ENCODE results near the gene AKIRIN2. TPM values are rescaled to one million over a fixed set of nuclear protein-coding genes. Genes with fewer than 3 reads are reported as not detected.

Gene AKIRIN2
- 57.1 TPM for polyA plus RNA-seq (2013, experiment 1 of 2)
- 53.3 TPM for polyA plus RNA-seq (2013, experiment 2 of 2)

- peaks cover 4% of the 10 kb centered on the region for H3K4me1 ChIP-seq (ENCODE audit: control insufficient read depth, insufficient read depth, low read length, poor library complexity, severe bottlenecking)
- peak within 1 kb of the TSS; percentile 97 for H3K27ac ChIP-seq (ENCODE audit: low read depth, low read length, severe bottlenecking)
- H3K4me3 ChIP-seq (ENCODE audit: extremely low read depth, insufficient read depth, low read length, poor library complexity, severe bottlenecking), result peak within 1 kb of the TSS; percentile 97
- WGBS, 2 experiments (ENCODE audit: insufficient coverage in 2 of 2), result 1% methylated on average over 30 to 64 of the region's 88 CpGs
- H3K9me3 ChIP-seq (ENCODE audit: control insufficient read depth, low read length), result no peaks in the 10 kb centered on the region
- H3K36me3 ChIP-seq (ENCODE audit: control insufficient read depth, insufficient read depth, low read length), result peaks cover 12% of the 10 kb centered on the region
These were observed at the start of gene AKIRIN2 for GRCh38 chr6:87701676-87702588. Gene AKIRIN2 (minus strand): TSS chr6:87702233. CDS start chr6:87701684, 549 bp downstream.

GRCh38 chr6:87747646-87748045, 45.6 kb upstream of the AKIRIN2 start:
- Histone ChIP-seq H3K4me1 (ENCODE audit: control insufficient read depth, insufficient read depth, low read length, poor library complexity, severe bottlenecking) (no peaks in the 10 kb centered on the region), H3K36me3 (ENCODE audit: control insufficient read depth, insufficient read depth, low read length) (no peaks in the 10 kb centered on the region), H3K4me3 (ENCODE audit: extremely low read depth, insufficient read depth, low read length, poor library complexity, severe bottlenecking) (no peak overlapping the region), H3K9me3 (ENCODE audit: control insufficient read depth, low read length) (no peaks in the 10 kb centered on the region), H3K27ac (ENCODE audit: low read depth, low read length, severe bottlenecking) (no peak overlapping the region)
- 93 to 100% methylated on average over 1 of the region's 1 CpG for WGBS, 2 experiments (ENCODE audit: insufficient coverage in 2 of 2)

GRCh38 chr6:87745966-87746721, 44.1 kb upstream of the AKIRIN2 start:
- no peak overlapping the region for H3K27ac ChIP-seq (ENCODE audit: low read depth, low read length, severe bottlenecking)
- 83% methylated on average over 1 of the region's 2 CpGs; no CpG with 5 or more reads in 1 of the 2 experiments for WGBS, 2 experiments (ENCODE audit: insufficient coverage in 2 of 2)
- no peaks in the 10 kb centered on the region for H3K4me1 ChIP-seq (ENCODE audit: control insufficient read depth, insufficient read depth, low read length, poor library complexity, severe bottlenecking)
- H3K36me3 ChIP-seq (ENCODE audit: control insufficient read depth, insufficient read depth, low read length), result no peaks in the 10 kb centered on the region
- H3K9me3 ChIP-seq (ENCODE audit: control insufficient read depth, low read length), result no peaks in the 10 kb centered on the region
- H3K4me3 ChIP-seq (ENCODE audit: extremely low read depth, insufficient read depth, low read length, poor library complexity, severe bottlenecking), result no peak overlapping the region

GRCh38 chr6:87743454-87743853, 41.4 kb upstream of the AKIRIN2 start:
- no peaks in the 10 kb centered on the region for H3K9me3 ChIP-seq (ENCODE audit: control insufficient read depth, low read length)
- H3K4me1 ChIP-seq (ENCODE audit: control insufficient read depth, insufficient read depth, low read length, poor library complexity, severe bottlenecking), result no peaks in the 10 kb centered on the region
- WGBS, 2 experiments (ENCODE audit: insufficient coverage in 2 of 2), result no CpG with 5 or more reads among the region's 2 CpGs
- H3K4me3 ChIP-seq (ENCODE audit: extremely low read depth, insufficient read depth, low read length, poor library complexity, severe bottlenecking), result no peak overlapping the region
- no peak overlapping the region for H3K27ac ChIP-seq (ENCODE audit: low read depth, low read length, severe bottlenecking)
- no peaks in the 10 kb centered on the region for H3K36me3 ChIP-seq (ENCODE audit: control insufficient read depth, insufficient read depth, low read length)

- Histone ChIP-seq H3K4me3 (ENCODE audit: extremely low read depth, insufficient read depth, low read length, poor library complexity, severe bottlenecking) (no peak overlapping the region), H3K4me1 (ENCODE audit: control insufficient read depth, insufficient read depth, low read length, poor library complexity, severe bottlenecking) (no peaks in the 10 kb centered on the region), H3K9me3 (ENCODE audit: control insufficient read depth, low read length) (no peaks in the 10 kb centered on the region), H3K27ac (ENCODE audit: low read depth, low read length, severe bottlenecking) (no peak overlapping the region), H3K36me3 (ENCODE audit: control insufficient read depth, insufficient read depth, low read length) (no peaks in the 10 kb centered on the region)
- 60 to 76% methylated on average over 2 of the region's 2 CpGs for WGBS, 2 experiments (ENCODE audit: insufficient coverage in 2 of 2)
These were observed 40.1 kb upstream of the AKIRIN2 start for GRCh38 chr6:87742106-87742505.

- Histone ChIP-seq H3K9me3 (ENCODE audit: control insufficient read depth, low read length) (no peaks in the 10 kb centered on the region), H3K27ac (ENCODE audit: low read depth, low read length, severe bottlenecking) (no peak overlapping the region), H3K36me3 (ENCODE audit: control insufficient read depth, insufficient read depth, low read length) (no peaks in the 10 kb centered on the region), H3K4me3 (ENCODE audit: extremely low read depth, insufficient read depth, low read length, poor library complexity, severe bottlenecking) (no peak overlapping the region), H3K4me1 (ENCODE audit: control insufficient read depth, insufficient read depth, low read length, poor library complexity, severe bottlenecking) (no peaks in the 10 kb centered on the region)
- WGBS, 2 experiments (ENCODE audit: insufficient coverage in 2 of 2), result 90 to 100% methylated on average over 1 to 3 of the region's 9 CpGs
These were observed 39.1 kb upstream of the AKIRIN2 start for GRCh38 chr6:87741001-87741650.

GRCh38 chr6:87738744-87739143, 36.7 kb upstream of the AKIRIN2 start:
- 94% methylated on average over 2 of the region's 4 CpGs for WGBS, 2 experiments (ENCODE audit: insufficient coverage in 2 of 2)
- Histone ChIP-seq H3K36me3 (ENCODE audit: control insufficient read depth, insufficient read depth, low read length) (no peaks in the 10 kb centered on the region), H3K4me1 (ENCODE audit: control insufficient read depth, insufficient read depth, low read length, poor library complexity, severe bottlenecking) (no peaks in the 10 kb centered on the region), H3K9me3 (ENCODE audit: control insufficient read depth, low read length) (no peaks in the 10 kb centered on the region), H3K4me3 (ENCODE audit: extremely low read depth, insufficient read depth, low read length, poor library complexity, severe bottlenecking) (no peak overlapping the region), H3K27ac (ENCODE audit: low read depth, low read length, severe bottlenecking) (no peak overlapping the region)

GRCh38 chr6:87738000-87738399, 36.0 kb upstream of the AKIRIN2 start:
- Histone ChIP-seq H3K27ac (ENCODE audit: low read depth, low read length, severe bottlenecking) (no peak overlapping the region), H3K4me1 (ENCODE audit: control insufficient read depth, insufficient read depth, low read length, poor library complexity, severe bottlenecking) (no peaks in the 10 kb centered on the region), H3K36me3 (ENCODE audit: control insufficient read depth, insufficient read depth, low read length) (no peaks in the 10 kb centered on the region), H3K9me3 (ENCODE audit: control insufficient read depth, low read length) (no peaks in the 10 kb centered on the region), H3K4me3 (ENCODE audit: extremely low read depth, insufficient read depth, low read length, poor library complexity, severe bottlenecking) (no peak overlapping the region)
- WGBS, 2 experiments (ENCODE audit: insufficient coverage in 2 of 2), result 85 to 100% methylated on average over 3 of the region's 3 CpGs

- no peaks in the 10 kb centered on the region for H3K36me3 ChIP-seq (ENCODE audit: control insufficient read depth, insufficient read depth, low read length)
- H3K4me3 ChIP-seq (ENCODE audit: extremely low read depth, insufficient read depth, low read length, poor library complexity, severe bottlenecking), result no peak overlapping the region
- H3K4me1 ChIP-seq (ENCODE audit: control insufficient read depth, insufficient read depth, low read length, poor library complexity, severe bottlenecking), result no peaks in the 10 kb centered on the region
- 86 to 100% methylated on average over 1 of the region's 5 CpGs for WGBS, 2 experiments (ENCODE audit: insufficient coverage in 2 of 2)
- H3K27ac ChIP-seq (ENCODE audit: low read depth, low read length, severe bottlenecking), result no peak overlapping the region
- no peaks in the 10 kb centered on the region for H3K9me3 ChIP-seq (ENCODE audit: control insufficient read depth, low read length)
These were observed 34.9 kb upstream of the AKIRIN2 start for GRCh38 chr6:87736809-87737540.
